Measurements from ENCODE around the gene CIB1.

CIB1 gene

DNA sequence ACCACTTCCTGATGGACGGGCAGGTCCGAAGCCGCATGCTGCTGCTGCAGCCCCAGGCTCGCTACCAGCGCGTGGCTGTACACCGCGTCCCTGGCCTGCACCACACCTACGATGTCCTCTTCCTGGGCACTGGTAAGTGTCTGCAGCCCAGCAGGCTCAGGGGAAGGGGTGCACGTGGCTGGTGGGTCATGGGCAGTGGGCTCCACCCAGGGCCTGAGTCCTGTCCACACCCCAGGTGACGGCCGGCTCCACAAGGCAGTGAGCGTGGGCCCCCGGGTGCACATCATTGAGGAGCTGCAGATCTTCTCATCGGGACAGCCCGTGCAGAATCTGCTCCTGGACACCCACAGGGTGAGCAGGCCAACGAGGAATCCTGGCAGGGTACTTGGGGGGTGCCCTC, 8.7 kb downstream of the CIB1 start:
- TF ChIP-seq, protein P1, sequence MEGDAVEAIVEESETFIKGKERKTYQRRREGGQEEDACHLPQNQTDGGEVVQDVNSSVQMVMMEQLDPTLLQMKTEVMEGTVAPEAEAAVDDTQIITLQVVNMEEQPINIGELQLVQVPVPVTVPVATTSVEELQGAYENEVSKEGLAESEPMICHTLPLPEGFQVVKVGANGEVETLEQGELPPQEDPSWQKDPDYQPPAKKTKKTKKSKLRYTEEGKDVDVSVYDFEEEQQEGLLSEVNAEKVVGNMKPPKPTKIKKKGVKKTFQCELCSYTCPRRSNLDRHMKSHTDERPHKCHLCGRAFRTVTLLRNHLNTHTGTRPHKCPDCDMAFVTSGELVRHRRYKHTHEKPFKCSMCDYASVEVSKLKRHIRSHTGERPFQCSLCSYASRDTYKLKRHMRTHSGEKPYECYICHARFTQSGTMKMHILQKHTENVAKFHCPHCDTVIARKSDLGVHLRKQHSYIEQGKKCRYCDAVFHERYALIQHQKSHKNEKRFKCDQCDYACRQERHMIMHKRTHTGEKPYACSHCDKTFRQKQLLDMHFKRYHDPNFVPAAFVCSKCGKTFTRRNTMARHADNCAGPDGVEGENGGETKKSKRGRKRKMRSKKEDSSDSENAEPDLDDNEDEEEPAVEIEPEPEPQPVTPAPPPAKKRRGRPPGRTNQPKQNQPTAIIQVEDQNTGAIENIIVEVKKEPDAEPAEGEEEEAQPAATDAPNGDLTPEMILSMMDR (IDR thresholded peaks at IDR 0.05) = no peak

DNA sequence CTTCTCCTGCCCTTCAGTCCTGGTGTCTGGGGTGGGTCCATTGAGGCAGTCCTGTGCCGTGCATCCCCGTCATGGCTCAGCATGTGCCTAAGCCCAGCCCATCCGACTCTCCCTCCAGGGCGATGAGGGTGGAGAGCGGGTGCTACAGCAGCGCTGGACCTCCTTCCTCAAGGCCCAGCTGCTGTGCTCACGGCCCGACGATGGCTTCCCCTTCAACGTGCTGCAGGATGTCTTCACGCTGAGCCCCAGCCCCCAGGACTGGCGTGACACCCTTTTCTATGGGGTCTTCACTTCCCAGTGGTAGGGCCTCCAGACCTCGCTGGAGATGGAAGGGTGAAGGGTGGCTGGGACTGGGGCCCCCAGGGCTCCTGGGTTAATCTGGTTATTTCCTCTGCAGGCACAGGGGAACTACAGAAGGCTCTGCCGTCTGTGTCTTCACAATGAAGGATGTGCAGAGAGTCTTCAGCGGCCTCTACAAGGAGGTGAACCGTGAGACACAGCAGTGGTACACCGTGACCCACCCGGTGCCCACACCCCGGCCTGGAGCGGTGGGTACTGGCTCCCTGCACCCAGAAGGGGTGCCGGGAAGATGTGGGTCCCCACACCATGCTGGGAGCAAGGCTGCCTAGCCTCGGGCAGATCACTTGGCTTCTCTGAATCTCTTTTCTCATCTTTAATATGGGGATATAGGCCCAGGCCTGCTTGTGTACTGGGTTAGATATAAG, 10.1 kb downstream of the CIB1 start:
- TF ChIP-seq, protein P1 (IDR thresholded peaks at IDR 0.05) = no peak

DNA sequence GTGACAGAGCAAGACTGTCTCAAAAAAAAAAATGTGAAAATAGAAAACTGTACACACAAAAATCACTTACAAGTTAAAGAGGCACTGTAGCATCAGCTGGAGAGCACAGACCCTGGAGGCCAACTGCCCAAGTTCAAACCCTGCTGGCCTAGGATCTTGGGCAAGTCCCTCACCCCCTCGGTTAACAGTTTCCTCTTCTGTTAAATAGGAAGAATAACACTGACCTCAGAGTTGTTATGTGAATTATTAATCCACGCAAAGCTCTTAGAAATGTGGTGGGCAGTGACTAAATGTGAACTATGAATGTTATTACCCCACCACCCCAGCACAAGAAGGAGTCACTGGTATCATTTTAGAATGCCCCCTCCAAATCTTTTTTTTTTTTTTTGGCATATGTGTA, 11.2 kb downstream of the CIB1 start:
- TF ChIP-seq, protein P1 (IDR thresholded peaks at IDR 0.05) = no peak

DNA sequence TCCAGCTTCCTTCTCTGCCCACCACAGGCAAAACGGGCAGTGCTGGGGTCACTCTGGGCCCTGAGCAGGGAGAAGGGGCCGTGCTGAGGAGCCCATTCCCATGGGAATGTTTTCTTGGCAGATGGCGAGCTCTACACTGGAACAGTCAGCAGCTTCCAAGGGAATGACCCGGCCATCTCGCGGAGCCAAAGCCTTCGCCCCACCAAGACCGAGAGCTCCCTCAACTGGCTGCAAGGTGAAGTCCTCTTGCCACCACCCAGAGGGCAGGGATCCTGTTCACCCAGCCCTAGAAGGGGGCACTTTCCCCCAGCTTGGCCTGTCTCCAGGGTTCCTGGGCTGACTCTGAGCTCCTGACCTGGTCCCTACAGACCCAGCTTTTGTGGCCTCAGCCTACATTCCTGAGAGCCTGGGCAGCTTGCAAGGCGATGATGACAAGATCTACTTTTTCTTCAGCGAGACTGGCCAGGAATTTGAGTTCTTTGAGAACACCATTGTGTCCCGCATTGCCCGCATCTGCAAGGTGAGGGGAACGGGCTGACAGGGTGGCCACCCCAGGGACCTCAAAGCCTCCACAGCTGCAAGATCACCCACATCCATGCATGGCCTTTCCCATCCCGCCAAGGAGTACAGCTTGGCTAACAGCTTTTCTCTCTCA, 12.4 kb downstream of the CIB1 start:
- TF ChIP-seq, protein P1 (IDR thresholded peaks at IDR 0.05) = peak; percentile 77

DNA sequence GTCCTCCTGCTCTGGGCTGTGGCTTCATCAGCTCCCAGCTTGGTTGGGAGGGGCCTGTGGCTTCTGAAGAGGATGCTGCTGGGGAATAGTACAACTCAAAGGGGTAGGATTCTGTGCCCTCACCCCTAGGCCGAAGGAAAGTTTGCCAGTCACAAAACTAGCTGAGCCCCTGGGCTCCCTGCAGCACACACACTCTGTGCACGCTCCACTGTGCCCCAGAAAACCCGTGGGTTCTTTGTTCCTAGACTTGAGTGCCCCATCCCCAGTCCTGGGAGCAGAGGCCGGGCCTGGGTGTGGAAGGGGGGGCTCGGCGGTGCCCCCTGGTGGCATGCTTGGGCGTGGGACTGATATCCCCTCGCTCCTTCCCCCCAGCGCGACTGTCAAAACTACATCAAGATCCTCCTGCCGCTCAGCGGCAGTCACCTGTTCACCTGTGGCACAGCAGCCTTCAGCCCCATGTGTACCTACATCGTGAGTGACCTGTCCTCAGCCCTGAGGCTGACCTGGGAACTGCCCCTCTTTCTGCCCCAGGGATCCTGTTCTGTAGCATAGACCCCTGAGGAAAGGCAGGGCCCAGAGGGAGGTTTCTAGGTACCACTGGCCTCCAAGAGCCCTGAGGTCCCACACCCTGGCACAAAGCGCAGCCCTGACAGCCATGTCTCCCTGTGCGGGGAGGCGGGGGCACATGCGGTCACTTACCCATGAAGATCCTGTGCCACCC, 14.2 kb downstream of the CIB1 start:
- TF ChIP-seq, protein P1 (IDR thresholded peaks at IDR 0.05) = peak; percentile 70

DNA sequence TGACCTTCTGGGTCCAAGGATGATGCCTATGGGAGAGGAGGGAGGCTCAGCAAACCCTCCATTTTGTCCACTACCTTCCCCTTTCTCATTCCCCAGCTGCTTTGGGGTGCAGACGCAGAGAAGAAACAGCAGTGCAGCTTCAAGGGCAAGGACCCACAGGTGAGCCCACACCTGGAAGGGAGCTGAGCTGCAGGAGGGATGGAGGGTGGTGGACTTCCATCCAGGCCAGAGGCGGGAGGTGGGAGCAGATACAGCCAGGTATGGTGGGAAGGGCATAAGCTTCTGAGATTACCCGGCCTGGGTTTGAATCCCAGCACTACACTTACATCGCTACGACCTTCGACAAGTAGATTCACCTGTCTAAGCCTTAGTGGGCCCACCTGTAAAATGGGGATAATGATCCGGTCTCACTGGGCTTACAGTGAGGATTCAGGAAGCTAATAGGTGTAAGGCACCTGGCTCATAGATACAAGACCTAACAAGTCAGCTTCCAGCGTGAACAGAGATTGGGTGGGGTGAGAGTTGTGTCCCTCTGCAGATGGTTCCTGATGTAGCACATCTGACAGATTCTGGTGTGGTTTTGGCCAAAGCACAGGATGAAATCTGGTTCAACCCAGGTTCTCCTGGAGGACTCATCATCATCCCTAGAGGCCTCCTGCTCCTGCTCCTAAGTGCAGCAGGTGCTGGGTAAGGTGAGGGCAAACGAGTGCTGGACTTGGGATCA, 15.9 kb downstream of the CIB1 start:
- TF ChIP-seq, protein P1 (IDR thresholded peaks at IDR 0.05) = no peak

DNA sequence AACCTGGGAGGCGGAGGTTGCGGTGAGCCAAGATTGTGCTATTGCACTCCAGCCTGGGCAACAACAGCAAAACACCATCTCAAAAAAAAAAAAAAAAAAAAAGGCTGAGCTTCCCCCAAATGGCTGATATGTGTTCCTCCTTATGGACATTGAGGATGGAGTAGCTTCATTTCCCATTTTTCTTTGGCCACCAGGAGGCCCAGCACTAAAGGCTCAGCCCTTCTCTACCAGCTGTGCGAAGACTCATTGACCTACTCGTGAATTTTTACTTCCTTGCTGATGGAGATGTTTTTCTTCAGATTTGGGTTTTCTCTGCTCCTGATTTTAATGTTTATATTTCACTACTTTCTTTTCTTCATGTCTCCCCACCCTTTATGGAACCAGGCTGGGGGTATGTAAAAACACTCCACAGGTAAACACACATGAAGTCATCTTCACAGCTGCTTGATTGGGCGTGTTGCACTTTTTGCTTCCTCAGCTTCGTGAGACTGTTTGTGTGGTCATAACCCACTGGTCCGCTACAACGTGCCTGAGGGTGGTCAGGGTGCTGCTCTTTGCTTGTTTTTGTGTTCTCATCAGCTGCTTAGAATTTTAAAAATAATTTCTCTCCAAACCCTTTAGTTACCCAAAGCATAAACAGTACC, 19.1 kb downstream of the CIB1 start:
- TF ChIP-seq, protein P1 (IDR thresholded peaks at IDR 0.05) = no peak; the same call in 1 of the 2 replicates

All from LNCAP (cell line).